ENCODE measurements around the gene CD101. TPM values are rescaled to one million over a fixed set of nuclear protein-coding genes. Genes with fewer than 3 reads are reported as not detected.

CD101 gene
- total and polyA plus RNA-seq, 3 experiments from 2014 or later, result 0.39 to 72.0 (median 0.66) TPM

DNA sequence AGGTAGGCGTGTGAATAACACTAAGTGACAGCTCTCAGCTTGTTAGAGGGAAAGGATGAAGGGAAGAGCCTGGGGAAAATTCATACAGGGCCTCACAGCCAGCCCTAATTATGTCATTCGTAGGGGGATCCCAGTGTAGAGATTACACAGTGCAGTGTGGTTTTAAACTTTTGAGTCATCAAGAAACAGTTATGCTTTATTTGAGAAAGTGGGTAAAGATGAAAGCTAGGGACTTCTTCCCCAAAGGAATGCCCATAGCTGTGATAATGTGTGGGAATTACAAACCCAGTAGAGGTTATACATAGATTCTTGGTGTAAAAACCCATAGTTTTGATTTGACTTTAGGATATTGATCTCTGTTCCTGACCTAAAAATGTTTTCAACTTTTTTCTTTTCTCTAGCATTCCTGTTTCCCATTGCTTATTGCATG is 60.4 kb downstream of the CD101 start:
- Mint-ChIP-seq H3K4me1 (peaks cover 37 to 58% (median 52%) of the 10 kb centered on the region in 3 donors), H3K36me3 (peaks cover 7 to 33% (median 16%) of the 10 kb centered on the region in 3 donors), H3K4me3 (peak overlapping the region in 3 of 7 donors; percentile 9 to 32 (median 13)), H3K27ac (peak overlapping the region in 4 of 8 donors; percentile 9 to 76 (median 37)), H3K27me3 (no peaks in the 10 kb centered on the region), H3K9me3 (no peaks in the 10 kb centered on the region)
- DNase-seq, result no peak
- no peaks in the 10 kb centered on the region for H3K27me3 ChIP-seq (ENCODE audit: insufficient read depth, low read length, poor library complexity, severe bottlenecking)
- no peaks in the 10 kb centered on the region for H3K9me3 ChIP-seq (ENCODE audit: low read length)
- ChIA-PET CTCF (interaction anchor here (1.0 kb wide), 1 partner anchor 337 kb away, joined by 3 read pairs; no protein-coding TSS in a partner anchor), POLR2A (no interaction called here)
- H3K36me3 ChIP-seq (ENCODE audit: insufficient read depth, low read length), result no peaks in the 10 kb centered on the region
- no peak overlapping the region for H3K4me3 ChIP-seq (ENCODE audit: low read length)
- peaks cover 10% of the 10 kb centered on the region for H3K4me1 ChIP-seq (ENCODE audit: insufficient read depth, low read length)
- H3K27ac ChIP-seq (ENCODE audit: low read depth, low read length), result no peak overlapping the region

DNA sequence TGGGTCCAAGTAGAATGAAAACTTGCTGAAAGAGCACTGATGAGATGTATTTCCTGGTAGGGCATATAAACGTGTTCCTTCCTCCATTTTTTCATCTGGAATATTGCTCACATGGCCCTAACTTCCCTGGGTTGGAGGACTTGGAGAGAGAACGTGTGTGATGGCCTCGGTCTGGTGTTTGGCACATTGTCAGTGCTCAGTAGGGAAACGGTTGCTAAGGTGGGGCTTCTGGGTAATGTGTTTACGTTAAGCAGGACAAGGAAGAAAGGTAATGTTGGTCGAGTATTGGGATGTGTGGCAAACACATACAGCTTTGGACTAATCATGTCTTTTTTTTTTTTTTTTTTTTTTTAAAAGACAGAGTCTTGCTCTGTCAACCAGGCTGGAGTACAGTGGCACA is 64.8 kb downstream of the CD101 start:
- no peaks in the 10 kb centered on the region for H3K9me3 Mint-ChIP-seq
- ChIA-PET POLR2A (interaction anchor here (0.7 kb wide), 1 partner anchor 10 kb away, joined by 3 read pairs; no protein-coding TSS in a partner anchor), CTCF (interaction anchor here (0.8 to 4.5 kb wide), 2 partner anchors 9 to 62 kb away, joined by 3 to 23 read pairs; no protein-coding TSS in a partner anchor)
- no peak for DNase-seq
- H3K4me1 Mint-ChIP-seq, result peaks cover 29 to 48% (median 42%) of the 10 kb centered on the region in 3 donors
- H3K36me3 ChIP-seq (ENCODE audit: insufficient read depth, low read length), result no peaks in the 10 kb centered on the region
- H3K27ac ChIP-seq (ENCODE audit: low read depth, low read length), result no peak overlapping the region
- no peak overlapping the region for H3K4me3 Mint-ChIP-seq
- peaks cover 11 to 40% (median 27%) of the 10 kb centered on the region in 3 donors for H3K36me3 Mint-ChIP-seq
- H3K4me3 ChIP-seq (ENCODE audit: low read length), result no peak overlapping the region
- peak overlapping the region in 1 of 8 donors; percentile 23 for H3K27ac Mint-ChIP-seq
- H3K27me3 ChIP-seq (ENCODE audit: insufficient read depth, low read length, poor library complexity, severe bottlenecking), result no peaks in the 10 kb centered on the region
- H3K27me3 Mint-ChIP-seq, result no peaks in the 10 kb centered on the region
- H3K4me1 ChIP-seq (ENCODE audit: insufficient read depth, low read length), result no peaks in the 10 kb centered on the region
- H3K9me3 ChIP-seq (ENCODE audit: low read length), result no peaks in the 10 kb centered on the region

DNA sequence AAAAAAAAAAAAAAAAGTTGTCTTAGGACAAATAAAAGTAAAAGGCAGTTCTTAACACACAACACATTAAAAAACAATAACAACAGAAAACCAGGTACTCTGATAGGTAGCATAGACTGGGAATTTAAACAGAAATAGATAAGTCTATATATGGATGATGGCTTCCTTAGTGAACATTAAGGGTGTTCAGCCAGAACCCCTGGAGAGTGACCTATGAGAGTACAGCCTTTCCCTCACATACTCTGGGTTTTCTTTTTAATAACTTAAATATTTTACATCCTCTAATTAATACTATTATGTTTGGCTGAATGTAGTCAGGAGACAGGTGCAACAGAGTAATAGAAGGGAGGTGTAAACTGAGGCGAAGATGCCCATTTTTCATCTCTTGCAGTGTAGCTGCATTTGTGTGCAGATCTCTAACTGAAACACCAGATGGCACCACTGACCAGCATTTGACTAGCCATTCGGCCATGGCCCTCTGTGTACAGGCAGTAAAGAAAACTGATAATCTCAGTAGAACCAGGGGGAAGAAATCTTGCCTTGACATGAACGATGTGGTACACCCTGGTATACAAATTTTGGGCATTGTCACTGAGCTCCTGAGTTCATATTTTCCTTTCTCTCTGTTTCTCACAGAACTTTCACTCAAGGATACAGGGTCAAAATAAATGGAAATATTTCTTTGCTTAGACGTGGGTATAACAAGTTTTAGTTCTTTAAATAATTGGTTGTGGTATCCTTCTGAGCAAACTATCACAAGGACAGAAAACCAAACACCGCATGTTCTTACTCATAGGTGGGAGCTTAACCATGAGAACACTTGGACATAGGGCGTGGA is 66.2 kb downstream of the CD101 start:
- Mint-ChIP-seq H3K4me3 (no peak overlapping the region), H3K27ac (peak overlapping the region in 1 of 8 donors; percentile 17), H3K4me1 (peaks cover 22 to 37% (median 28%) of the 10 kb centered on the region in 3 donors), H3K9me3 (no peaks in the 10 kb centered on the region), H3K27me3 (no peaks in the 10 kb centered on the region), H3K36me3 (peaks cover 11 to 37% (median 27%) of the 10 kb centered on the region in 3 donors)
- CTCF ChIA-PET, result interaction anchor here (1.0 to 4.5 kb wide), 3 partner anchors 26 to 691 kb away, joined by 3 to 23 read pairs (median 7); no protein-coding TSS in a partner anchor
- Histone ChIP-seq H3K4me3 (ENCODE audit: low read length) (no peak overlapping the region), H3K9me3 (ENCODE audit: low read length) (no peaks in the 10 kb centered on the region), H3K27ac (ENCODE audit: low read depth, low read length) (no peak overlapping the region), H3K27me3 (ENCODE audit: insufficient read depth, low read length, poor library complexity, severe bottlenecking) (no peaks in the 10 kb centered on the region), H3K36me3 (ENCODE audit: insufficient read depth, low read length) (no peaks in the 10 kb centered on the region), H3K4me1 (ENCODE audit: insufficient read depth, low read length) (no peaks in the 10 kb centered on the region)
- DNase-seq, result peak in 2 of 5 donors; percentile 12 to 55
- POLR2A ChIA-PET, result no interaction called here

DNA sequence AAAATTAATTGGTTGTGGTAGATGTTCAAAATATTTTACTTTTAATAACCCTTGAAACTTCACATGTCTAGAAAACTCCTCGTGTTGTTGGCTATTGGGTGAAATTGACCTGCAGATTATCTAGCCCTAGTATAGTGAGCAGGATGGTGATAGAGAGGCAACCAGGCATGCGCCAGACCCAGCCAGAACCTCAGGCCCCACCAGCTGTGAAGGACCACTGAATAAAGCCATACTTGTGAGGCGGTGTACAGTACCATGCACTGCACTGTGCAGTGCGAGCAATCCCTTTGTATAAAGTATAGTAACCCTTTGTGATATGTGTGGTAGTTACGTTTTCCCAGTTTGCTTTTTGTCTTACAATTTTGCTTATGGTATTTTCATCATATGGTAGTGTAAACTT is 67.0 kb downstream of the CD101 start:
- no peak overlapping the region for H3K4me3 Mint-ChIP-seq
- CTCF ChIA-PET, result interaction anchor here (1.7 to 4.5 kb wide), 2 partner anchors 60 to 690 kb away, joined by 7 to 23 read pairs; no protein-coding TSS in a partner anchor
- H3K9me3 Mint-ChIP-seq, result no peaks in the 10 kb centered on the region
- Histone ChIP-seq H3K27me3 (ENCODE audit: insufficient read depth, low read length, poor library complexity, severe bottlenecking) (no peaks in the 10 kb centered on the region), H3K4me3 (ENCODE audit: low read length) (no peak overlapping the region), H3K4me1 (ENCODE audit: insufficient read depth, low read length) (no peaks in the 10 kb centered on the region), H3K9me3 (ENCODE audit: low read length) (no peaks in the 10 kb centered on the region), H3K27ac (ENCODE audit: low read depth, low read length) (no peak overlapping the region), H3K36me3 (ENCODE audit: insufficient read depth, low read length) (no peaks in the 10 kb centered on the region)
- peaks cover 17 to 29% (median 25%) of the 10 kb centered on the region in 3 donors for H3K4me1 Mint-ChIP-seq
- no peaks in the 10 kb centered on the region for H3K27me3 Mint-ChIP-seq
- no peak for DNase-seq
- H3K36me3 Mint-ChIP-seq, result peaks cover 11 to 38% (median 23%) of the 10 kb centered on the region in 3 donors
- POLR2A ChIA-PET, result no interaction called here
- H3K27ac Mint-ChIP-seq, result no peak overlapping the region

DNA sequence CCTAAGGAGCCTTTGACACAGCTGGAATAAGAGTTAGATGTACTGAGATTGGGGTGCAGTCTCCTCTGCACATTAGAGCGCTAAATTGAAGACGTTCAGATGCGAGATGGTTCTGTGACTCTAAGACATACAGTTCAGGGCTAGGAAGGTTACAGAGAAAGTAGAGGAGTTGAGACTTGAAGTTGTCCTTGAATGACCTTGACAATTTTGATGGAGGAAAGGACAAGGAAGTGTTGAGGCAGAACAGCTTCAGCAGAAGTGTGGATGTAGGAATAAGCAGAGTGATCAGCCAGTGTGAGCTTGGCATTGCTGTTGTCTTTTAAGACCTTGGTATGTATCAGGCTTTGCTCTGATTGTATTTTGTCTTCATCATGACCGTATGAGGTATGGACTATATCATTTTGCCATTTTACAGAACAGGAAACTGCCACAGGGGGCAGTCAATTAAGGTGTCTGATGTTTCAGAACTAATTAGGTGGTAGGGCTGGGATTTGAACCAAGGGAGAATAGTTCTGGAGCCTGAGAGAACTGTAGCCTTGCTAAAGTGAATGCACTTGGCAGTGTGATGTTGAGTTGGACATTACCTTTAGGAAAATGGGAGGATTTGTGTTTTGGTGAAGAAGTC is 67.8 kb downstream of the CD101 start:
- Mint-ChIP-seq H3K9me3 (no peaks in the 10 kb centered on the region), H3K36me3 (peaks cover 7 to 38% (median 19%) of the 10 kb centered on the region in 3 donors), H3K4me3 (no peak overlapping the region), H3K27me3 (no peaks in the 10 kb centered on the region), H3K4me1 (peaks cover 13 to 24% (median 20%) of the 10 kb centered on the region in 3 donors), H3K27ac (peak overlapping the region in 2 of 8 donors; percentile 9 to 56)
- DNase-seq, result no peak
- POLR2A ChIA-PET, result no interaction called here
- H3K9me3 ChIP-seq (ENCODE audit: low read length), result no peaks in the 10 kb centered on the region
- no peak overlapping the region for H3K4me3 ChIP-seq (ENCODE audit: low read length)
- H3K27ac ChIP-seq (ENCODE audit: low read depth, low read length), result no peak overlapping the region
- H3K36me3 ChIP-seq (ENCODE audit: insufficient read depth, low read length), result peaks cover 4% of the 10 kb centered on the region
- no peaks in the 10 kb centered on the region for H3K4me1 ChIP-seq (ENCODE audit: insufficient read depth, low read length)
- H3K27me3 ChIP-seq (ENCODE audit: insufficient read depth, low read length, poor library complexity, severe bottlenecking), result no peaks in the 10 kb centered on the region
- CTCF ChIA-PET, result interaction anchor here (1.8 to 4.5 kb wide), 2 partner anchors 51 to 59 kb away, joined by 3 to 23 read pairs; no protein-coding TSS in a partner anchor

DNA sequence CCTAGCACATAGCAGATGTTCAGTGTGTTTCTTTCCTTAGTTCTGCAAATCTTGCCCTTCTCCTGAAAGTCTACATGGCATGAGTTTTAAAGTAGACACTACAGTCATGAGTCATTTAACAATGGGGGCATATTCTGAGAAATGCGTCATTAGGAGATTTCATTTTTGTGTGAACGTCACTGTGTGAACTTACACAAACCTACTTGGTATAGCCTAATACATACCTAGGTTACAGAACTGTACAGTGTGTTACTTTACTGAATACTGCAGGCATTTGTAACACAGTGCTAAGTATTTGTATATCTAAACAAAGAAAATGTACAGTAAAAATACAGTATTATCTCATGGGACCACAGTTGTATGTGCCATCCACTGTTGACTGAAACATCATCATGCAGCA is 68.6 kb downstream of the CD101 start:
- Histone ChIP-seq H3K4me1 (ENCODE audit: insufficient read depth, low read length) (no peaks in the 10 kb centered on the region), H3K4me3 (ENCODE audit: low read length) (no peak overlapping the region), H3K9me3 (ENCODE audit: low read length) (no peaks in the 10 kb centered on the region), H3K36me3 (ENCODE audit: insufficient read depth, low read length) (peaks cover 6% of the 10 kb centered on the region), H3K27ac (ENCODE audit: low read depth, low read length) (no peak overlapping the region), H3K27me3 (ENCODE audit: insufficient read depth, low read length, poor library complexity, severe bottlenecking) (no peaks in the 10 kb centered on the region)
- no peaks in the 10 kb centered on the region for H3K9me3 Mint-ChIP-seq
- no peak overlapping the region for H3K4me3 Mint-ChIP-seq
- H3K27me3 Mint-ChIP-seq, result no peaks in the 10 kb centered on the region
- H3K4me1 Mint-ChIP-seq, result peaks cover 13 to 24% (median 20%) of the 10 kb centered on the region in 3 donors
- no peak for DNase-seq
- CTCF ChIA-PET, result interaction anchor here (1.7 to 4.5 kb wide), 3 partner anchors 50 to 345 kb away, joined by 3 to 23 read pairs (median 5); no protein-coding TSS in a partner anchor
- POLR2A ChIA-PET, result no interaction called here
- peaks cover 12 to 41% (median 23%) of the 10 kb centered on the region in 3 donors for H3K36me3 Mint-ChIP-seq
- no peak overlapping the region for H3K27ac Mint-ChIP-seq

DNA sequence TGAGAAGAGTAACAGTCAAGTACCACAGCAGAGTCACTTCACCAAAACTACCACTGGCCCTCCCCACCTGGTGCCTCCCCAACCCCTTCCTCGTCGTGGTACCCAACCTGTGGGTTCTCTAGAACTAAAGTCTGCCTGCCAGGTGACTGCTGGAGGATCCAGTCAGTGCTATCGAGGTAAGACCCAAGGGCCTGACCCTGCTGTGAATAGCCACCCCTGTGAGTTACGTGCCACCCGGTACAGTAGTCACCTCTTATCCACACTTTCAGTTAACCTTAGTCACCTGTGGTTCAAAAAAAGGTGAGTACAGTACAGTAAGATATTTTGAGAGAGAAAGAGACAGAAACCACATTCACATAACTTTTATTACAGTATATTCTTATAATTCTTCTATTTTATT is 75.1 kb downstream of the CD101 start:
- Mint-ChIP-seq H3K36me3 (peaks cover 19 to 75% (median 38%) of the 10 kb centered on the region in 3 donors), H3K9me3 (no peaks in the 10 kb centered on the region), H3K4me3 (no peak overlapping the region), H3K4me1 (peaks cover 0 to 5% (median 3%) of the 10 kb centered on the region in 3 donors), H3K27ac (peak overlapping the region in 2 of 8 donors; percentile 24 to 47), H3K27me3 (peaks cover 0 to 2% of the 10 kb centered on the region in 2 donors)
- Histone ChIP-seq H3K4me1 (ENCODE audit: insufficient read depth, low read length) (no peaks in the 10 kb centered on the region), H3K27me3 (ENCODE audit: insufficient read depth, low read length, poor library complexity, severe bottlenecking) (no peaks in the 10 kb centered on the region), H3K9me3 (ENCODE audit: low read length) (no peaks in the 10 kb centered on the region), H3K4me3 (ENCODE audit: low read length) (no peak overlapping the region), H3K36me3 (ENCODE audit: insufficient read depth, low read length) (peaks cover 35% of the 10 kb centered on the region), H3K27ac (ENCODE audit: low read depth, low read length) (no peak overlapping the region)
- ChIA-PET POLR2A (no interaction called here), CTCF (no interaction called here)
- DNase-seq, result no peak

All from CD8-positive, alpha-beta memory T cell (primary cell).